NCI-H2227 treated with DMSO at 0.1 percent for 48 hours (cell line): ENCODE results near the gene PRSS16.
"Not testable (repeated sequence)": the region's sequence is repeated elsewhere in the genome, so short reads cannot be mapped to it uniquely, and the experiment has no call there.

Experiments used
- DNase-seq: peaks from one replicate; lab custom pipeline; 2025; lab: John Stamatoyannopoulos, UW

Gene PRSS16, protein sequence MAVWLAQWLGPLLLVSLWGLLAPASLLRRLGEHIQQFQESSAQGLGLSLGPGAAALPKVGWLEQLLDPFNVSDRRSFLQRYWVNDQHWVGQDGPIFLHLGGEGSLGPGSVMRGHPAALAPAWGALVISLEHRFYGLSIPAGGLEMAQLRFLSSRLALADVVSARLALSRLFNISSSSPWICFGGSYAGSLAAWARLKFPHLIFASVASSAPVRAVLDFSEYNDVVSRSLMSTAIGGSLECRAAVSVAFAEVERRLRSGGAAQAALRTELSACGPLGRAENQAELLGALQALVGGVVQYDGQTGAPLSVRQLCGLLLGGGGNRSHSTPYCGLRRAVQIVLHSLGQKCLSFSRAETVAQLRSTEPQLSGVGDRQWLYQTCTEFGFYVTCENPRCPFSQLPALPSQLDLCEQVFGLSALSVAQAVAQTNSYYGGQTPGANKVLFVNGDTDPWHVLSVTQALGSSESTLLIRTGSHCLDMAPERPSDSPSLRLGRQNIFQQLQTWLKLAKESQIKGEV

GRCh38 chr6:27247133-27247836, at the start of gene PRSS16:
Gene PRSS16, plus strand, starts transcription at chr6:27247701. Its CDS starts 37 bp downstream, at chr6:27247738.
- no peak for DNase-seq

DNA sequence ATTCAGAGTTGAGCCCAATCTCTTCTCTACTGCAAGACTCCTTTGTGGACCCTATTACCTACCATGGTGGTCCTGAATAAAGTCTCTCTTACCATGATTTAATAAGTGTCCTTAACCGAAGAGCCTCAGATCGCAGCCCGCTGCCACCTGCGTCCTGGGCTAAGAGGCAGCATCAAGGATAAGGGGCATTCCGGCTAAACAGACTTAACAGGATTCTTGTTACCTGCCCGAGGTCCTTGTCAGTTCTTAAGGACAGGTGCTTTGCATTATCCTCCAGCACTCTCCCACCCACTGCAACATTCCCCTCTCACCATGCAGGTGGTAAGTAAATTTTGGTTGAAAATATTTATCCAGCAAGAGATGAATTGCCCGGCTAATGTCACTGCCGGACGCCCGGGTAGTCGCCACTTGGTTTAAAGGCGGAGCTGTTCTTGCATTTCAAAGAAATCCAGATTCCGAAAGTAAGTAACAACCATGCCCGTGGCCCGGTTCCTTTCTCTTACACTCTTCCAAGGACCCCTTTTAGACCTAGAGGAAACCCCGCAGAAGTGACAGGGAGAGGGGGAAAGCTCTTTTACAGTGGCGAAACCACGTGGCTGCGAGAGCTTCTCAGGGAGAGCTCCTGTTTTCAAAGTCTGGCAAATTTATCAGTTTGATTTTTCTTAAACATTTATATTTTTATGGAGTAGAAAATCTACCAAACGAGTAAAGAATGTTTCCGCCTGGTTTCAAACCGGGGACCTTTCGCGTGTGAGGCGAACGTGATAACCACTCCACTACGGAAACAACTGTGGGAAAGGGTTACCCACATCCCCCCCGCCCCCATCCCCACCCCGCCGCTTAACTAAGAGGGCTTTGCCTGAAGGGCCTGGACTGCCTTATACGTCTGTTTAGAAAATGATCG, 41.9 kb upstream of the PRSS16 start:
- no peak for DNase-seq

DNA sequence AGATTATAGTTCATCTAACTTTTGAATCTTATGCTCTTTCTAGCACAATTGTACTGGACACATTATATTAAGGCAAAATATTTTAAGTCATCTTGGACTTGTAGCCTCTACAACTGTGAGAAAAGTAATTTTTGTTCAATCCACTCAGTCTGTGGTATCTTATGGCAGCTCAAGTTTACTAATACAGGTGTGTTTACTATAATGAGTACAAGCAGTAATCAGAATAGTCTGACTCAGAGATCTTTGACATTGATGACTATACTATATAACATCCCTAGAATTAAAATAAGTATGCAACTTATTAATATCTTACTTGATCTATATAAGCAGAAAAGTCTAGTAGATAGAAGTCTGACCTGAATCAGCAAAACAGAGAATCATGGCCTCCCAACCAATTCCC, 40.7 kb upstream of the PRSS16 start:
- no peak for DNase-seq

- DNase-seq = no peak
Observed at GRCh38 chr6:27208042-27208441, 39.5 kb upstream of the PRSS16 start.

- no peak for DNase-seq
Observed at GRCh38 chr6:27209196-27209595, 38.3 kb upstream of the PRSS16 start.

- no peak for DNase-seq
Observed at GRCh38 chr6:27209659-27210269, 37.7 kb upstream of the PRSS16 start.

GRCh38 chr6:27213091-27213517, 34.4 kb upstream of the PRSS16 start:
- DNase-seq = not testable (repeated sequence)

- peak; percentile 64 for DNase-seq
Observed at GRCh38 chr6:27213544-27214125, 33.9 kb upstream of the PRSS16 start.

DNA sequence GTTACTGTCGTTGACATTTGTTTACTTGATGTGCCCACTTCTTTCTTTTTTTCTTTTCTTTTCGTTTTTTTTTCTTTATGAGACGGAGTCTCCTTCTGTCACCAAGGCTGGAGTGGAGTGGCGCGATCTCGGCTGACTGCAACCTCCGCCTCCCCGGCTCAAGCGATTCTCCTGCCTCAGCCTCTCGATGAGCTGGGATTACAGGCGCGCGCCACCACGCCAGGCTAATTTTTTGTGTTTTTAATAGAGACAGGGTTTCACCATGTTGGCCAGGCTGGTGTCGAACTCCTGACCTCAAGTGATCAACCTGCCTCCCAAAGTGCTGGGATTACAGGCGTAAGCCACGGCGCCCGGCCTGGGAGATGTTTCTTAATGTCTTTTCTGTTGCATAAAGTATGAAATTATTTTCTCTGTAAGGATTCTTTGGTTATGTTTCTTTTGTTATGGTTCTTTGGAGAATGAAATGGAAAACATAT, 33.3 kb upstream of the PRSS16 start:
- DNase-seq = no peak

- DNase-seq = no peak
Observed at GRCh38 chr6:27216874-27217273, 30.6 kb upstream of the PRSS16 start.

GRCh38 chr6:27222971-27223370, 24.5 kb upstream of the PRSS16 start:
- DNase-seq = not testable (repeated sequence)

- no peak for DNase-seq
Observed at GRCh38 chr6:27224729-27225128, 22.8 kb upstream of the PRSS16 start.

DNA sequence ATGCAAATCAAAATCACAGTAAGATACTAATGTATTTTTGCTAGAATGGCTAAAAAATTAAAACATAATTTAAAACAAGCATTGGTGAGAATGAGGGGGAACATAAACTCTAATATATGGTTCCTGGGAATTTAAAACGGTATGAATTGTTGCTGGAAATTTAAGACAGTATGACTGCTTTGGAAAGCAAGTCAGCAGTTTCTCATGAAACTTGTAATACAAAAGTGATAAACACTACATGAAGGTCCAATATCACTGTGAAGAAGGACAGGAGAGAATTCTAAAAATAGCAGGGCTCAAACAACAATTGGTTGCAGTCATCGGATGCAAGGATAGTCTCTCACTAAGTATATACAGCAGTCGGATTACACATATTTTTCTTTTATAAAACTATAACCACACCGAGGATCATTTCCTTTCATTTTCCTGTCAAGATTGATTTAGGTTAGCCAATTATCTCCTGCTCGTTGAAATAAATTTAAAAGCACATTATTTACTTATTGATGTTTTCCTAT, 18.5 kb upstream of the PRSS16 start:
- peak; percentile 27 for DNase-seq

DNA sequence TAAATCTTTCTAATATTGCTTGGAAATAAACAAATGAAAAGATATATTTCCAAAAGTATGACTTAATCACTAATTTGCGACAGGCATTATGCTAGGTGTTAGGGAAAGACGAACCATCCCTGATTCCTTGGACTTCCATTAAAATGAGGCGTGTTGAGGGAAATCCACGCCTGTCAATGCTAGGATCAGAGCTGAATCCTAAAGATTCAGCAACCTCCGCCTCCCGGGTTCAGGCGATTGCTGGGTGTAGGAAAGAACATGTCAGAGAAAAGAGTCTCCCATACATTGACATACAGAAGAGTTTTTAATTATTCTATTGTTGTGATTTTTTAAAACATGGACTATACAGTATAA, 16.8 kb upstream of the PRSS16 start:
- DNase-seq = no peak

GRCh38 chr6:27234576-27234975, 12.9 kb upstream of the PRSS16 start:
- no peak for DNase-seq

GRCh38 chr6:27237089-27237803, 10.3 kb upstream of the PRSS16 start:
- peak; percentile 82 for DNase-seq

GRCh38 chr6:27238010-27238983, 9.2 kb upstream of the PRSS16 start:
- peak; percentile 32 for DNase-seq

GRCh38 chr6:27239258-27239657, 8.2 kb upstream of the PRSS16 start:
- no peak for DNase-seq

DNA sequence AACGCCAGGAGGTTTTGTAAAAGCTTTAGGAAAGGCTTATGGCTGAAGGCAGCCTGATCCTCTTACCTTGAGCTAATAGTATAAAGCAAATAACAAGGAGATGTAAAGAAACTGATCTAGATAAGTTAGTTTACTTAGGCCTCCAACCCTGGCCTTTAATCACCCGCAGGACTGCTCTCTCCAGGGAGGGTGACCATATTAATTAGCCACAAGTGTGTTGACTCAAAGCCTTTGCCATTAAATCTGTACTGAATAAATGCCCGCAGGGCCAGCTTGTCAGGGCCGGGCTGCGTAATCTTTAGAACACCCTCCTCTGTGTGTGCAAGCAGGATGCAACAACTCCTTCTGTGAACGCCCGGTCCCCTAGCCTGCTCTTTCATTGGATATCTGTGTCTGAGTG, 6.1 kb upstream of the PRSS16 start:
- peak; percentile 12 for DNase-seq
